HG03064 (cell line): Measurements from ENCODE around the gene PES1.
"Not testable (repeated sequence)": the region's sequence is repeated elsewhere in the genome, so short reads cannot be mapped to it uniquely, and the experiment has no call there.

ENCODE experiments used
- ATAC-seq: cut with Tn5 transposase; IDR thresholded peaks from one replicate; pipeline ENCODE4 v1.9.1; 2021; ENCODE audit warnings: low read depth; ENCODE audit not compliant: unreplicated experiment

Gene PES1

DNA sequence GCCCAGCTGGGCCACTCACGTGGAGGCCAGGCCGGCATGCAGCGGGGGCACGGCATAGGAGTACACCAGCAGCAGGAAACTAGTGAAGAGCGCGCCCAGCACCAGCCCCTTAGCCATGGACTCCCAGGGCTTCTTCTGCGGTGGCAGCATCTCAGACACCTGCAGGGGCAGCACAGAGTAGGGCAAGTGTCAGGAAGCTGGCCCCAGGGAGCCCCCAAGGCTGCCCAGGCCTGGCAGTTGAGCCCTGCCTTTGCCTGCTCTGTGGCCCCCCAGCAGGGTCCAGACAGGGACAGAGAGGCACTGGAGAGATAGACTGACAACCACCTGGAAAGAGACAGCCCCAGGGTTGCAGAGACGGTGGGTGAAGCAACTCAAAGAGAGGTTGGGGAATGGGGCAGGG, 34.5 kb downstream of the PES1 start:
- no peak for ATAC-seq

DNA sequence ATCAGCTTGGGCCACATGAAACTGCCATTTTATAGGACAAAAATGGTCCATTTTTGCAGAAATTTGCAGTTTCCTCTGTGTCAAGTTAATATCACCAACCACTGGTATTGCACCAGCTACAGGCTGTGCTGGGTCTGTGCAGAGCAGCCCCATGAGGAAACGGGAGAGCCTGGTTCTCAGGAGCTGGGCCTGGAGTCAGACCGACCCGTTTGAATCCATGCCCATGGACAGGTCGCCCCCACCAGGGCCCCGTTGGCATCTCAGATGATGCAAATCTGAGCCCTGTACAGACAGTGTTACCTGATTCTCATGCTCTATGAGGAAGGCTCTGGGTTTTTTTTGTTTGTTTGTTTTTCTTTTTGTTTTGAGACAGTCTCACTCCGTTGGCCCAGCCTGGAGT, 35.3 kb downstream of the PES1 start:
- ATAC-seq: no peak

DNA sequence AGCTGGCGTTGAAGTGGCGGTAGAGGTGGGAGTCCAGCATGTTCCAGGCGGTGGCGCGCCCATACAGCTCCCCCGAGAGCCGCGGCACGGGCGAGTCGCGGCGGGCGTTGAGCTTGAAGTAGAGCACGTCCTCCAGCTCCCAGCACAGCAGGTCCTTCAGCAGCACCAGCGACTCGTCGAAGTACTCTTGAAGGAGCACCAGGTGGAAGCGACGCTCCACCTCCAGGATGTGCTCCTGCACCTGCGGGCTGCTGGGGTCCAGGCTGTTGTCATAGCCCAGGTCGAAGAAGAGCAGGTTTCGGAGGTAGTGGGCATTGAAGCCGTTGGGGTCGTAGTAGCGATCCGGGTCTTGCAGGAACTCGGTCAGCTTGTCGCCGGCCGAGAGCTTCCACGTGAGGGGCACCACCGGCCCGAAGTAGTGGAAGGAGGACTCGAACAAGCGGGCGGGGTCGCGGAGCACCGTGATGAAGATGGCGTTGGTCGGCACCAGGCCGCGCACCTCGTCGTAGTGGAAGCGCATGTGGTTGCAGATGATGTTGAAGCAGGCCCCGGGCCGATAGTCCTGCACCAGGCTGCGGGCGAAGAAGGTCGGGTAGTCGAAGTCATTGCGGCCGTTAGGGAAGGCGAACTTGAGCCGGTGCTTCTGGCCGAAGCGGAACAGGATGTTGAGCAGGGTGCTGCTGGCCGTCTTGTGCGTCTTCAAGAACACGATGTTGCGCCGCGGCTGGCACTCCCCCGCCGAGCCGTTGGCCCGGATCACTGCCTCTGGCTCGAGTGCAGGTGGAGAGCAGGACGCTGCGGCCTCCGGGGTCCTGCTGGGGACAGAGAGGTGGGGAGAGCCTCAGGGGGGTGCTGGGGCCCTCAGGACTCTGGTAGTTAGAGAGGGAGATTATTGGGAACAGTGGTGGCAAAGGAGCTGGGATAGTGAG, 36.2 kb downstream of the PES1 start:
- ATAC-seq: no peak

DNA sequence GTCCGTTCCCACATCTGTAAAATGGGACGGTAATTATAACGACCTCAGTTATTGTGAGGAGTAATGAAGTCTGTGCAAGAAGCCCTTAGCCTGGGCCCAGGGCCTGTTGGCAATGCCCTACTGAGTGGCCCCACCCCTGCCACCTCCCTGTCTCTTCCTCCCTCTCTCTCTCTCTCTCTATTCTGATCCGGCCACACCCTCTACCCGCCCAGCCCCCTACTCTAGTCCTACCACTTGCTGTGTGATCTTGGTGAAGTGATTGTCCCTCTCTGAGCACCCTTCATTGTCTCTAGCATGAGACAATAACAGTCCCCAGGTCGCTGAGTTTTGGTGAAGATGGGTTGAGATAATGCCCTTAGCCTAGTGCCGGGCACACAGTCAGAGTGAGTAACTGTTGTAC, 37.7 kb downstream of the PES1 start:
- no peak for ATAC-seq

DNA sequence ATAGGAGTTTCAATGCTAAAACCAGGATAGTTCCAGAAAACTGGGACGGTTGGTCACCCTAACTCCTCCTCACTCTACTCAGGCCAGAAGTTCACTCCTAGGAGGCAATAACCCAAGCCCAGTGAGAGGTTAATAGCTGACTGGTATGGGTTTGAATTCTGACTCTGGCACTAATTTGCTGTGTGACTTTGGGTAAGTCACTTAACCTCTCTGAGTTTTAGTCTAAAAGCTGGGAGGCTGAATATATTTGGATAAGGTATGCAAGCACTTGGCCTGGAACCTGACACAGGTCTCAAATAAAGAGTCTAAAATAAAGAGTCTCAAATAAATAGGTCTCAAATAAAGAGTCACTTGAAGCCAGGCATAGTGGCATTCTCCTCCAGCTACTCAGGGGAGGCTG, 39.0 kb downstream of the PES1 start:
- no peak for ATAC-seq

DNA sequence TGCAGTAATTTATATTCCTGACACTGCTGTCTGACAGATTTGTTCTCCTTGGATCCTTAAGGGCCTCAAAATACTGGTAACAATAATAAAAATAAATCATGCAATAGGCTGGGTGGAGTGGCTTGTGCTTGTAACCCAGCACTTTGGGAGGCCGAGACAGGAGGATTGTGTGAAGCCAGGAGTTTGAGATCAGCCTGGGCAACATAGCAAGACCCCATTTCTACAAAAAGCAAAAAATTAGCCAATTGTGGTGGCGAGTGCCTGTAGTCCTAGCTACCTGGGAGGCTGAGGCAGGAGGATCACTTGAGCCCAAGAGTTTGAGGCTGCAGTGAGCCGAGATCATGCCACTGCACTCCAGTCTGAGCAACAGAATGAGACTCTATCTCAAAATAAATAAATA, 39.9 kb downstream of the PES1 start:
- not testable (repeated sequence) for ATAC-seq

DNA sequence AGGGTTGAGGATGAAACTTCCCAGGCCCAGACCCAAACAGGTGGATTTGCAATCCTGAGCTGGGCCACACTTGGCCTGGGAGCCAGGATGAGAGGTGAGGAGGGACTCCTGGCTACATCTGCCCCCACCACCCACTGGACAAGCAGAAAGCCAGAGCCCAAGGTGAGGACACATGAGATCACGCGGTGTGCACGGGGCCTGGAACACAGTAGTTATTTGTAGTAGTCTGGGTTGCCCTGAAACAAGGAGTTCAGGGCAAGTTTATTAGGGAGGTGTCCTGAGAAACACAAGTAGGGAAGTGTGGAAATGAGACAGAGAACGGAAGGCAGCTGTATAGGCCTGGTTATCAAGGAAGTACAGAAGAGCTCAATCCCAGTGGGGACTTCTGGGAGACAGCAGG, 44.5 kb downstream of the PES1 start:
- no peak for ATAC-seq

DNA sequence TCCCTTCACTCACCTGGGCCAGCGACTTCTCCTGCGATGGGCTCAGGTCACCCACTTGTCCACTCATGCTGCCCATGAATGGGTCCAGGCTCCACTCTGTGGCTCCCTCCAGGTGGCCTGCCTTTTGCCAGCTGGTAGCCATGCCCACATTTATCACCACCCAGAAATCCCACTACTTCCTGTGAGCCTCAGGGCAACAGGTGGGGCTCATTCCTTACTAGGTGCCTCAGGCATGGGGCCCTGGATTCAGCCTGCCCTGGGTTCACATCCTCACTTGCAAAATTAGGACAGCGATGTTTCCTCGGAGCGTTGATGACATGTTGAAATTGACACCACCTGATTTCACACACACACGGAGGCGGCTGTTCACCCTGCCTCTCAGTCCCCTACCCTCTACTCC, 45.1 kb downstream of the PES1 start, which contains the start of gene SEC14L6:
TSS of gene SEC14L6 (minus strand) at position 126 of the 400 bp plus-strand sequence. CDS start at position 67, 59 bp downstream.
- ATAC-seq: no peak

DNA sequence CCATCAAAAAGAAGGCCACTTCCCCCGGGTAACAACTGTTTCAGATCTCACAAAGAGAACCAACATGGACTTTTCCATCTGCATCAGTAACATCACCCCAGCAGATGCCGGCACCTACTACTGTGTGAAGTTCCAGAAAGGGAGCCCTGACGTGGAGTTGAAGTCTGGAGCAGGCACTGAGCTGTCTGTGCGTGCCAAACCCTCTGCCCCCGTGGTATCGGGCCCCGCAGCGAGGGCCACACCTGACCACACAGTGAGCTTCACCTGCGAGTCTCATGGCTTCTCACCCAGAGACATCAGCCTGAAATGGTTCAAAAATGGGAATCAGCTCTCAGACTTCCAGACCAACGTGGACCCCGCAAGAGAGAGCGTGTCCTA, 48.9 kb downstream of the PES1 start:
- no peak for ATAC-seq

DNA sequence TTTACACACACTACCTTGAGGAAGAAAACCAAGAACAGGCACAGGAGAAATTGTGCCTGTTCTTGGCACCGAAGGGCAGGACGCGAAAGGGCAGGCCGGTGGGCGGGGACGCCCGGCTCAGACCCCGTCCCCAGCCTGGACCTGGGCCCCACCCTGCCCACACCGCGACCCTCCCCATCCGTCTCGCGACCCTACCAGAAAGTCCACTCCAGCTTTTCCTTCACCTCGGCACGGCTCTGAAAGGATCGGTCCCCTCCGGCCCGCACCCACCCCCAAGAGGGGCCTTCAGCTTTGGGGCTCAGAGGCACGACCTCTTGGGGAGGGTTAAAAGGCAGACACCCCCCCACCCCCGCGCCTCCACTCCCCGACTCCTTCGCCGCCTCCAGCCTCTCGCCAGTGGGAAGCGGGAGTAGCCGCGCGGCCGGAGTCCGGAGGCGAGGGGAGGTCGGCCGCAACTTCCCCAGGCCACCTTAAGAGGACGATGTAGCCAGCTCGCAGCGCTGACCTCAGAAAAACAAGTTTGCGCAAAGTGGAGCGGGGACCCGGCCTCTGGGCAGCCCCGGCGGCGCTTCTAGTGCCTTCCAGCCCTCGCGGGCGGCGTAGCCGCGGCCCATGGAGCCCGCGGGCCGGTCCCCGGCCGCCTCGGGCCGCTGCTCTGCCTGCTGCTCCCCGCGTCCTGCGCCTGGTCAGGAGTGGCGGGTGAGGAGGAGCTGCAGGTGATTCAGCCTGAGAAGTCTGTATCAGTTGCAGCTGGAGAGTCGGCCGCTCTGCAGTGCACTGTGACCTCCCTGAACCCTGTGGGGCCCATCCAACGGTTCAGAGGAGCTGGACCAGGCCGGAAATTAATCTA, 49.5 kb downstream of the PES1 start:
- ATAC-seq: no peak

DNA sequence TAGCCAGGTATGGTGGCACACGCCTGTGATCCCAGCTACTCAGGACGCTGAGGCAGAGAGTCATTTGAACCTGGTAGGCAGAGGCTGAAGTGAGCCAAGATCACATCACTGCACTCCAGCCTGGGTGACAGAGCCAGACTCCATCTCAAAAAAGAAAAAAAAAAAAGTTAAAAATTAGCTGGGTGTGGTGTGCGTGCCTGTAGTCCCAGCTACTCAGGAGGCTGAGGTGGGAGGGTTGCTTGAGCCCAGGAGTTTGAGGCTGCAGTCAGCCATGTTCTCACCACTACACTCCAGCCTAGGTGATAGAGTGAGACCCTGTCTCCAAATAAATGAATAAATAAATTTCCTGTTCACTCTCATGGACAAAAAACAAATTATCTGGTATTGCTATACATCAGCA, 50.2 kb downstream of the PES1 start:
- not testable (repeated sequence) for ATAC-seq

DNA sequence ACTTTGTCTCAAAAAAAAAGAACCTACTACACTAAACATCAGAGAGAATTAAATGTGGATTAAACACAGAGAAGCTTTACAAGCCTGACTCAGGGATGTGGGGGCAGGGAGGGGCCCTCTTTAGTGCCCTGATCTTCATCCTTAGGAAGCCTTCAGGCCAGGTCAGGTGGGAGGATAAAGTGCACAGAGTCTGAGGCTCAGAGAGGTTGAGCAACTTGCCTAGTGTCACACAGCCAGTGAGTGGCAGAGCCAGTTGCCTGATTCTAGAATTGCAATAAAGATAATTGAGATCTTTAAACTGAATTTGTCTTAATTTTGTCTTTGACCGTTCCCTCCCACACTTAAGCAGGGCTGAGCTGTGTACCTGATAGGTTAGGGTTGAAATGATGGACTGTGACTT, 52.3 kb downstream of the PES1 start:
- ATAC-seq: no peak

DNA sequence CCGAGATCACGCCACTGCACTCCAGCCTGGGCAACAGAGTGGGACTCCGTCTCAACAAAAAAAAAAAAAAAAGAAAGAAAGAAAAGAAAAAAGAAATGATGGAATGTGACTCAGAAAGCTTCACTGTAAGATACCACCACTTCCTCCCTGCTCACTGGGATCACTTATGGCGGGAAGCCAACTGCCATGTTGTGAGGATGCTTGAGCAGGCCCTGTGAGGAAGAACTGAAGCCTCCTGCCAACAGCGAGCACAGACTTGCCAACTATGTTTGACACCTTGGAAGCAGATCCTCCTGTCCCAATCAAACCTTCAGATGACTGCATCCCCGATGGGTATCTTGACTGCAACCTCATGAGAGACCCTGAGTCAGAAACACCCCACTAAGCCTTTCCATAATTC, 53.4 kb downstream of the PES1 start:
- ATAC-seq: no peak

DNA sequence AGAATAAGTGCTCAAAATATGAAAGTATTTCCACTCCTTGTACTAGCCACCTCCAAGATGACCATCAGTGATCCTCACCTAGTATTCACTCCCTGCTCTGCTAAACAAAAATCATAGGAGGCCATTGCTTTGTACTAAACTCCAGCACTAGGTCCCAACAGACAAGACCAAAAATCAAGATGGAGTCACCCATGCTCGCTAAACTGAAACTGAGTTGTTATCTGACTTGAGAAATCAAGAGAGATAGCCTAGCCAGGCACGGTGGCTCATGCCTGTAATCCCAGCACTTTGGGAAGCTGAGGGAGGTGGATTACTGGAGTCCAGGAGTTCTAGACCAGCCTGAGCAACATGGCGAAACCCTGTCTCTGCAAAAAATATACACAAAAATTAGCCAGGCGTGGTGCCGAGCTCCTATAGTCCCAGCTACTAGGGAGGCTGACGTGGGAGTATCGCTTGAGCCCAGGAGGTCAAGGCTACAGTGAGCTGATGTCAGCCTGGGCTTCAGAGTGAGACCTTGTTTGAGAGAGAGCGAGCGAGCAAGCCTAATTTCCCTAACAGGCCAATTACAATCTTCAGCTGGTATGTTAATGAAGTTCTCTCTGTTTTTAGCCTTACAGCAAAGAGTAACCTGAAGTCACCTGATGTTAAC, 54.5 kb downstream of the PES1 start:
- no peak for ATAC-seq

DNA sequence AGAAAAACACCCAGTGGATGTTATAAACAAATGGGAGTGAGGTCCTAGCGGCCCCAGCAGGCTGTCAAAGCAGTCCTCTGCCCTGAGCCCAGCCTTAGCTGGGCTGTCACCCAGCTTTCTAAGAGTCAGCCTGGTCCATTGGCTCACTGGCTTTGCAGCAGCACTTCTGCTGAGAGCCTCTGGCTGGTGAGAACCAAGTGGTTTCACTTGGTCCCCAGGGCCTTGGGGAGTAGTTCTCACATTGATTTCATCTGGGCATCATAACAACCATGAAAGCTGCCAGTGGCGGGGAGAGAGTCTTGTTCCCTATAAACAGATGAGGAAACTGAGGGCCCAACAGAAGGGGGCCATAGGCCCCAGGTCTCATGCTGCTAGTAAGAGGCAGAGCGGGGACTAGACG, 56.5 kb downstream of the PES1 start:
- ATAC-seq: no peak

DNA sequence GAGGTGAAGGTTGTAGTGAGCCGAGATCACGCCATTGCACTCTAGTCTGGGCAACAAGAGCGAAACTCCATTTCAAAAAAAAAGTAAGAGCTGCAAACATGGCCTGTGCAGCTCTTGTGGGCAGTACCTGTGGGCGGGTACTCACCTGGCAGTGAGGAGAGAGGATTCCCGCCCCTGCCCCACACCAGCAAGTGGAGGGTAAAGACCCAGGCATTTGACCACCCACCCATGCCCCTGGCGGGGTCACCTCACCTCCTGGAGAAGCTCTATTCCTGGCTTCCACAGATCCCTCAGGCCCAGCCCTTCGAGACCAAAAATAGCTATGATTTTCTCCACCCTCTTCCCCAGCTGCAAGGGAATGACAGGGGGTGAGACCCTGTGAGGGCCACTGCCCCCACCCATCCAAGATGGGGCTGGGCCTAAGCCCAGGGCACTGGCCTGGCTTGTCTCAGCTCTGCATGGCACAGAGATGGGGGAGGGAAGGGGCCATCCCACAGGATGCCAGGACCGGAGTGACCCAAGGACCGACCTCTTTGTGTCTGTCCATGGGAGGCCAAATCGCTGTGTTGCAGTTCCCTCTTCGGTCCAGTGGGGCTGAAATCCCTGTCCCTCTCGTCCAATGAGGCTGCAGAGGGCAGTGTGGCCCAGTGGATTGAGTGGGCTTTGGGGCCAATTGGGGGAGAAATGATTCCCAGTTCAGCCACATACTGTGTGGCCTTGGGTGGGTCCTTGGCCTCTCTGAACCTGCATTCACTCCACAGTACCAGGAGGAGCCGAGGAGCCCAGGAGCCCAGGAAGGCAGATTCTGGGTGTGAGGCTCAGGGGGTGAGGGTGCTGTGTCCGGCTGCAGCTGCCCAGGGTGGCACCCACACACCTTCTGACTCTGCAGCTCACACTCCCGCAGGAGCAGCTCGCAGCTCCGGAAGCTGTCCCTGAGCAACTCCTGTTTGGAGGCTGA, 59.8 kb downstream of the PES1 start:
- no peak for ATAC-seq

DNA sequence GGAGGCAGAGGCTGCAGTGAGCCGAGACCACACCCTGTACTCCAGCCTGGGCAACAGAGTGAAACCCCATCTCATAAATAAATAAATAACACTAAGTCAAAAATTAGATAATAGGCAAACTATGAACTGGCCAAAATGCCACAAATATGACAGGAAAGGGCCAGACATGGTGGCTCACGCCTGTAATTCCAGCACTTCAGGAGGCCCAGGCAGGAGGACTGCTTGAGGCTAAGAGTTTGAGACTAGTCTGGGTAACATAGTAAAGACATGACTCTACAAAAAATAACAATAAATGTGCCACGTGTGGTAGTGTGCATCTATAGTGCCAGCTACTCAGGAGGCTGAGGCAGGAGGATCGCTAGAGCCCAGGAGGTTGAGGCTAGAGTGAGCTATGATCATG, 65.1 kb downstream of the PES1 start:
- ATAC-seq: no peak
